HG02798 (cell line): ENCODE data around the gene METRNL.

Experiments used
- ATAC-seq: cut with Tn5 transposase; IDR thresholded peaks from one replicate; pipeline ENCODE4 v1.9.1; 2021; ENCODE audit warnings: mild to moderate bottlenecking; ENCODE audit not compliant: unreplicated experiment, poor library complexity

METRNL gene

DNA sequence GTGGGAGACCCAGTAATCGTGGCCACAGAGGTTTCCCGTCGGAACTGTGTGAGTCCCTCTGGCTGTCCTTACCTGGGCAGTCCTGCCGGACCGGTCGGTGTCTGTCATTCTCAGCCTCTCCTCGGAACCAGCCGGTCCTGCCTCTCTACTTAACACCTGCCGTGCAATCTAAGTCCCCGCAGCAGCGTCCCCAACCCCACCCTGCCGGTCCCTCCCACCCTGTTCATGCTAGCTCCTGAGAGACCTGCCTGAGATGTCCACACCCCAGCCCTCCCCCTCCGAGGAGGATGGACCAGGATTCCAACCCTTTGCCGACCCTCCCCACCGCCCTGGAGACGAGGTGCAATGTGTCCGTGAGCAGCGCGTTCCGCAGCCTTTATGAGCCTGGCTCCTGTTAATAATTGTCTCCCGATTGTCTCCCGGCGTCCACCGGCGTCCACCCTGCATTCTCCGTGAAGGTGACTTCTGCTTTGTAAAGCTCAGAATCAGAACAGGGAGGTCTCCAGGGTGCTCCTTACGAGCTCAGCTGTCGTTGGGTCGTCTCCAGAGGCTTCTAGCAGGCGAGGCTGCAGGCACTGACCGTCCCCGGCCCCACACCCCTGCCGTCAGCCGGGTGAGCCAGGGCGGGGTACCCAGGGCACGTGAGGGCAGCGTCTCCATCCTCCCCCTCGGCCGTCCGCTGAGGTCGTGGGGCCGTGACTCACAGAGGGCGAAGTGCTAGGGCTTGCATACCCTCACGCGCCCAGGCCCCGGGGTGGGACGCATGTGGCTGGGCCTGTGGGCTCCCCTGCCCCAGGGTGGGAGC is 10.1 kb downstream of the METRNL start:
- no peak for ATAC-seq

GRCh38 chr17:83090444-83091256 is 11.2 kb downstream of the METRNL start:
- no peak for ATAC-seq

- no peak for ATAC-seq
Measured at GRCh38 chr17:83091257-83092141, 12.1 kb downstream of the METRNL start.

DNA sequence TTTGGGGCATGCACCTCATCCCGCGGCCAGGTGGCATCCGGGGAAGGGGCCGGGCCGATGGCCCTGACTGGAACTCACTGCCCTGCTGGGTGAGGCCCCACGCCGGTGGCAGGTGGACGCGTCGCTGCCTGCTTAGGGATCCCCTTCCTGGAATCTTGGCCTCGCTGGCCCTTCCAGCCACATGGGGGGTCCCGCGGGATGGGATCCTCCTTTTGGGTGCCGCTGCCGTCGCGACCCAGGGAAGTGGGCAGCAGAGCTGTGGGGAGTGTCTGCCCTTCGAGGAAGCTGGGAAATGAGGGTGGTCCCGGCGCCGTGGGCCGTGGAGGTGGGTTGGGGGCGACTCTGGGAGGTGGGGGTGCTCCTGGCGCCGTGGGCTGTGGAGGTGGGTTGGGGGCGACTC is 12.8 kb downstream of the METRNL start:
- no peak for ATAC-seq

GRCh38 chr17:83092931-83093330 is 13.5 kb downstream of the METRNL start:
- no peak for ATAC-seq

DNA sequence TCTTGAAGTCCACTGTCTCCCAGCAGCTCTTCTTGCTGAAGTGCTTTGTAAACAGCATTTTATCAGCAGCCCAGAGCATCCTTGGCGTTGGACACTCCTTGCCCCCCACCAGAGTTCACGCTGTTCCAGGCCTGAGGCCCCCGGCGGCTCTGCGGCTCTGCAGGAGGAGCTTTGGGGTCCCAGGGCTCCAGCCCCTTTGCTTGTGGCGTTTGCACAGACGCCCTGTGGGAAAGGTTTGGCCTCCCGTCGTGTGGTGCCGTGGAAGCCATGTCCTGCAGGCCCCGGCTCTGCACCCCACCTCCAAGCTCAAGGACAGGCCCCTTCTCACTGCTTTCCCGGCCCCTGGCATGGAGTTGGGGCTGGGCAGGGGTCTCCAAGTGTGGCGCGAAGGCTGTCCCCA is 14.1 kb downstream of the METRNL start:
- no peak for ATAC-seq

- ATAC-seq: no peak
Measured at GRCh38 chr17:83094291-83094690, 14.9 kb downstream of the METRNL start.

DNA sequence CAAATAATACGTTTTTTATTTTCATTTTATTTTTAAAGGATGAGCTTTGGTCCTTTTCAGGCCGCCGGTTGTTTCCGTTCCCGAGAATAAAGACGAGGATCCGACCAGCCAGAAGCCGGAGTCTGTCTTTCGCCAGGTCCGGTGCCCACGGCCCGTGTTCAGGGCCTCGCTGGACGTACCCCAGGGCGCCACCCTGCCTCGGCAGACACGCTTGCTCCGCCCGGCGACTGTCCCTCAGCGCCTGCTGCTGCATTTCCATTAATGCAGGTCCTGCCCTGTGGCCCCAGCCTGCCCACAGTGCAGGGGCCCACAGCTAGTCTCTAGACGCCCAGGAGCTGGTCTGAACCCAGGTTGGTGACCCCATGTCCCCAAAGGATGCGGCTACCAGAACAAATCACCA is 15.6 kb downstream of the METRNL start:
- no peak for ATAC-seq

GRCh38 chr17:83096401-83097224 is 17.2 kb downstream of the METRNL start:
- ATAC-seq: no peak

DNA sequence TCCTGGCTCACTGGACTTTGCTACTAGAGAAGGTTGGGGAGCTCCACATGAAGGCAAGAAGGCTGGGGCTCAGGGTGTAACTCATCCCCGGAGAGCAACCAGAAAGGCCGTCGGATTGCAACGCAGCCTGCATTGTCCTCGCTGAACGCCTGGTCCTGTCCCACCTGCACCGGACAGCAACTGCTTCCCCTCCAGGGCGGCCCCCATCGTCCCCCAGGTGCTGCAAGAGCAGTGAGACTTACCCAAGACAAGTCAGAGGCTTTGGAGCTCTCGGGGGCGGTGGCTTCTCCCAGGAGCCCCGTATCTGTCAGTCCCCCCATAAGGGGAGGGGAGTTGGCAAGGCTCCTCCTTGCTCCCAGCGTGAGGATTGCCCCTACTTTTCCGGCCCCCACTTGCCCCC is 18.4 kb downstream of the METRNL start:
- ATAC-seq: no peak

DNA sequence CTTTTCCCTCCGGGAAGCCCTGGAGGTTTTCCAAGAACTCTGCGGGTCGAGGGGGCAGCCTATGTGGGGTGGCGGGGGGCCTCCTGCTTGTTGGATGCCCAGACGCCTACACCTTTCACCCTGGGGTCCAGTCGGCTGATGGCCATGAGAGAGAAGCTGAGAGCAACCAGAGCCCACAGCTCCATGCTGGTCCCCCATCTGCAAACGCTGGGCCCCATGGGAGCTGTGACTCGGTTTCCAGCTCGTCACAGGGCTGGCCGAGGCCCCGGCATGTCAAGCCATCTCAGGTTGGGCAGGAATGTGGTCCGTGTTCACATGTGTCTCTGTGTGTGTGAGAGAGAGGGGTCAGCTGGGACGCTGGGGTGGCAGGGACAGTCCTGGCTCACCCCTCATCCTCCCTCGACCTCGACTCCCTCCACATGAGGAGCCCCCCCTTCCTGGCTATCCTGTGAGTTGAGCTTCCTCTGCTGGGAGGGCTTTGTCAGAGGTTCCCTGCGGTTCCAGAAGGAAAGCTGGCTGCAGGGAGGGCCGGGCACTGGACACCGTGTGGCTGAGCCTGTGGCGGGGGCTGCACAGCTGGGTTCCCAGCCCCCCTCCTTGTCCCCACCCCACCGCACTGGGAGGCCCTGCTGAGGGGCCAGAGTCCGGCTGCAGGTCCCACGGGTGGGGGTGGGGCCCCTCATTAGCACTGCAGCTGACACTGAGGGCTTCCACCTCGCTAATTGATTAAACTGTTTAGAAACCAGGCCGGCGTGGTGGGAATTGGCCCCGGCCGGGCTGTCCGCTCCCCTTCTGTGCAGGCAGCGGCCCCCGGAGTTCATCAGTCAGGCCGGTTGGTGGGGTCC is 19.1 kb downstream of the METRNL start:
- no peak for ATAC-seq

DNA sequence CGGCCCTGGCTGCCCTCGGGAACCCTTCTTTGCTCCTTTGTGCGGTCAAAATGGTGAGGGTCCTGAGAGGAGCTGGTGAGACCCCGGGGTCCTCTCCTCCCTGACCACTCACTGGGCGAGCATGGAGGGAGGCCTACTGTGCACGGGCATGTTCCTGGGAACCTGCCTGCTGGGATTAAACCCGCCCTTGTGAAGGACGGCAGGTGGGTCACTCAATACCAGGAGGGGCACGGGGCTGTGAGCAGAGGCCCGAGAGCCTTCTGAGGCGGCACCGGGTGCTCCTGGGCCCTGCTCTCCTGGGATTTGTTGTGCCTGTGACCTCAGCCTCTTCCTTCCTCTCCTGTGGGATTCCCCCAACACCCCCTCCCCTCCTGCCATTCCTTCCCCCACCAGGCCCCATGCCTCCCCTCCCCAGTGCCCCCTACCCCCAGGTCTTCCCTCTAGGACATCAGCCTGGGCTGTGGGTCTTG is 19.7 kb downstream of the METRNL start:
- no peak for ATAC-seq

- ATAC-seq: no peak
Measured at GRCh38 chr17:83099570-83100181, 20.3 kb downstream of the METRNL start.

- no peak for ATAC-seq
Measured at GRCh38 chr17:83100220-83100852, 20.9 kb downstream of the METRNL start.

DNA sequence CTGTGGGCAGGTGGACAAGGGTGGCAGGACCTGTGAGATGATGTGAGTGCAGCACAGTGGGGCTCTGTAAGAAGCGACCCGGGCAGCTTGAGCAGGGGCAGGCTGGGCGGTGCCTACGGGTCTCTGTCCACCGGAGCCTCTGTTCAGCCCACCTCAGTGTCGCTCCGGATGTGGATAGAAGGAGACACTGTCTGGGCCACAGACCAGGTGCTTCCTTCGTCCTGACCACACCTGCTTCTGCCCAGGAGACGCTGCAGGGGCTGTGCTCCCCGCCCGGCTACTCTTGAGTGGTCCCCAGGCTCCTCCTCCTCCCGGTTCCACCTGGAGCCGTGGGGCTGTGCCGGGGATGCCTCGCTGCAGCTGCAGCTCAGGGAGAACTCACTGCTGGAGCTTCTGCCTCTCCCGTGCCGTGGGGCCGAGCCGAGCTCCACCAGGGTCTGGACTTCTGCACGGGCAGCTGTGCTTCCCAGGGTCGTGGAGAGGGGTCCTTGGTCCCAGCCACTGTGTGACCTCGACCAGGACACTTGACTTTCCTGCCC is 21.5 kb downstream of the METRNL start:
- no peak for ATAC-seq

GRCh38 chr17:83101805-83102480 is 22.5 kb downstream of the METRNL start:
- ATAC-seq: no peak
